GM19238 (cell line): ENCODE results near the gene TUFT1.

Source experiments
- DNase-seq: peaks from one replicate; pipeline ENCODE4 v3.0.0; 2011; ENCODE audit warnings: low spot score; ENCODE audit not compliant: insufficient read length

Gene TUFT1, protein sequence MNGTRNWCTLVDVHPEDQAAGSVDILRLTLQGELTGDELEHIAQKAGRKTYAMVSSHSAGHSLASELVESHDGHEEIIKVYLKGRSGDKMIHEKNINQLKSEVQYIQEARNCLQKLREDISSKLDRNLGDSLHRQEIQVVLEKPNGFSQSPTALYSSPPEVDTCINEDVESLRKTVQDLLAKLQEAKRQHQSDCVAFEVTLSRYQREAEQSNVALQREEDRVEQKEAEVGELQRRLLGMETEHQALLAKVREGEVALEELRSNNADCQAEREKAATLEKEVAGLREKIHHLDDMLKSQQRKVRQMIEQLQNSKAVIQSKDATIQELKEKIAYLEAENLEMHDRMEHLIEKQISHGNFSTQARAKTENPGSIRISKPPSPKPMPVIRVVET

DNA sequence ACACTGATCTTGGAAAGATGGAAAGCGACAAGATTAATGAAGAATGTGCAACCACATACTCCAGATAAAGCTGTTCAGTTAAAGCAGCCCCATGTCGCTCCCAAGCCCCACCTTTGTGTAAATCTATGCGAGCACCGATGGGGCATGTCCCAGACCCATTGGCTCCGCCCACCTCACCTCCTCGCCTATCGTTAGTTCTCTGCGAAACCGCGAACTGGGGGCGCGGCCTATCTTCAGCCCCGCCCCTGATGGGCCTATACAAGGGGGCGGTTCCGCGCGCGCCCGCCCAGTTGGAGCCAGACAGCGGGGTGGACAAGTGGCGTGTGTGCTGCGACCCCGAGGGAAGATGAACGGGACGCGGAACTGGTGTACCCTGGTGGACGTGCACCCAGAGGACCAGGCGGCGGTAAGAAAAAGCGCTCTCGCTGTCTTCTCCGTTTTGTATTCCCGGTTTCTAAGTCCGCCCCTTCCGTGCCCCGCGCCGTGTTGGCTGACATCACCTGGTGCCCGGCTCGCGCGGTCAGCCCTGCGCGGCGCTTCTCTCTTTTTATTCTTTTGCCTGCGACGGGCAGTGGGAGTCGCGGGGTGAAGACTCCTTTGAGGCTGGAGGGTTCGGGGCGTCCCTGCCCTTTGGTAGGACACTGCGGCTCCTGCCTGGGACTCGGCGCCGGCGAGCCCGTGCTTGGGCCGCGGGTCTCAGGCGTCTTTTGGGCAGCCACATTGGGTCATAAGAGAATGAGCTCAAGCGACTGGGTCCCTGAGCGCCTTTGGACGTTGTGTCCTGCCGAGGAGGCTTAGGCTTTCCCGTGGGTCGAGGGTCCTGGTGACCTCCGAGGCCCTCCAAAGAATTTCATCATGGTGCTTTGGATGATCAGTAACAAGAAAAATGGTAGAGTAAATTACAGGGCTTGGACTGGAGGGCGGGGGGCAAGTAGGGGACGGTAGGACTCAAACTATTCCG lies at the start of gene TUFT1:
Gene TUFT1 (plus strand): TSS at position 289 of the 961 bp plus-strand sequence. CDS start 58 bp downstream, at position 347.
- DNase-seq: peak; percentile 85

DNA sequence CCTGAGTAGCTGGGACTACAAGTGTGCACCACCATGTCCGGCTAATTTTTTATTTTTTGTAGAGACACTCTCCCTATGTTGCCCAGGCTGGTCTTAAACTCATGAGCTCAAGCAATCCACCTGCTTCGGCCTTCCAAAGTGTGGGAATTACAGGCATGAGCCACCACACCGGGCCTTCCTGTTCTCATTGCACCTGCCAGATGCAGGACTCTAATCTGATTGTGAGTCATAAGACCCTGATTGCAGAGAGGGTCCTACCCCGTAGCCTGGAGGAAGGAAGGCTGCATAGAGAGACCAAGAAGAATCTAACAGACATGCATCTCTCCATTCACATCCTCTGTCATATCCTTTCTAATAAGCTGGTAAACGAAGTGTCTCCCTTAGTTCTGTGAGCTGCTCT lies 48.5 kb upstream of the TUFT1 start:
- no peak for DNase-seq

DNA sequence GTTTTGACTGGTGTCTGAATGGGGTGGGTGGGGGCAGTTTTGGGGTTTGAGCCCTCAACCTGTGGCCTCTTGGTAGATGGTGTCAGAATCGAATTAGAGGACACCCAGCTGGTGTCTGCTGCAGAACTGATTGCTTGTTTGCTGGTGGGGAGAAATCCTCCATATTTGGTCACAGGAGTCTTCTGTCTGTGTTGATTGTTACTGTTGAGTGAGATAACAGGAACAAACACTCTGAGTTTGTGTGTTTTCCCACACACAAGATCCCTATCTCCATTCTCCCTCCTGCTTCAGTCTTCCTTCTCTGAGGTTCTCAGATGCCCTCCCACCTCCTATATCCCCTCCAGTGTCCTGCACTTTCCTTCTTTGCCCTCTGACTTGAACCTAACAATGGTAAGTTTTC lies 48.0 kb upstream of the TUFT1 start:
- no peak for DNase-seq

DNA sequence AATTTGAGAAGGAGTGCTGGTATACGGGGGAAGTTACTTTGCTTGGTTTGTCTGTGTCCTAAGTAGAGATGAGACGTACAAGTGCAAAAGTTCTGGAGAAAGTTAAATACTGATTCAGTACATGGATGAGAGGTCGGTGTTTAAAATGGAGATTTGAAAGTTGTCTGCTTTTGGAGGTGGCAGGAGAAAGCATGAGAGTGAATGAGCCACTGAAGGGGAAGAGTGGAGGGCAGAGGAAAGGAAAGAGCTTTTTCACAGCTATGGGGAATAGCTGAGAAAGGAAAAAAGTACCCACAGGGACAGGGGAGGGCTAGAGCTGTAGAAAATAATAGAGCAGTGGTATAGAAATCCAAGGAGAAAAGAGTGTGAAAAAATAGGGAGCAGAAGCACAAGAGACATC lies 47.1 kb upstream of the TUFT1 start:
- DNase-seq: no peak

DNA sequence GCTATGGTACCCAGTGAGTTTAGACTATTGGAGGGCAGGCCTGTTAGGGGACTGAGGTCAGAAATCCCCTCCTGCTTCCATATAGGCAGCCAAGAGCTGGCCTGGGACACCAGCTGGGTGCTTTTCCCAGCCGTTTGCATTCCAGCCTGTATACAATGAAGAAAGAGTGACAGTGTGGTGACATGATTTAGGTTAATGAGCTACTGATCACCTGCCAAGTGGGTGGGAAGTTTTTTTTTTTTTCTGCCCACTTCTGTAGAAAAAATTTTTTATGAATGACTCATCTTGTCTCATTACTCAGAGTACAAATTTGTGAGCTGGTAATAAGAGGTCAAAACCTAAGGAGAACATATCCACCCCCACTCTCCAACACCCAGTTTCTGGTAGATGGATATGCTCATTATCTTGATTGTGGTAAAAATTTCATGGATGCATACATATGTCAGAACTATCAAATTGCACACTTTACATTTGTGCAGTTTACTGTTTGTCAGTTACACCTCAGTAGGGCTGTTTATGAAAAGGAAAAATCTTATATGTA lies 45.3 kb upstream of the TUFT1 start:
- no peak for DNase-seq

DNA sequence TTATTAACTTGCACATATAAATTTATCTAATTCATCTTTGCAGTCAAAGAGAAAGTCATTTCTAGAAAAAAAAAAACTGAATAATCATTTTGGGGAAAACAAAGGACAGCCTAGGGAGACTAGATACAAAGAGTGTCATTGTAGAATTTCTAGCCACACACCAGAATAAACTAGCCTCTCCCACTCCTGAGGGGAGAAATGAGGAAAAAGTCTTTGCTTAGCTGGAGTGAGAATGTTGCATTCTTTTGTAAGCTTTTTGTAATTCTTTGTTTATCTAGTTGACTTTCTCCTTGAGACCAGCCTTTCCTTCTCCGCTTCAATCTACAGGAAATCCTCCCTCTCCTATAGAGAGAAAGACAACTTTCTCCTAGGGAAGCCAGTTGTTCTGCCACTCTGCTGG lies 44.8 kb upstream of the TUFT1 start:
- no peak for DNase-seq

DNA sequence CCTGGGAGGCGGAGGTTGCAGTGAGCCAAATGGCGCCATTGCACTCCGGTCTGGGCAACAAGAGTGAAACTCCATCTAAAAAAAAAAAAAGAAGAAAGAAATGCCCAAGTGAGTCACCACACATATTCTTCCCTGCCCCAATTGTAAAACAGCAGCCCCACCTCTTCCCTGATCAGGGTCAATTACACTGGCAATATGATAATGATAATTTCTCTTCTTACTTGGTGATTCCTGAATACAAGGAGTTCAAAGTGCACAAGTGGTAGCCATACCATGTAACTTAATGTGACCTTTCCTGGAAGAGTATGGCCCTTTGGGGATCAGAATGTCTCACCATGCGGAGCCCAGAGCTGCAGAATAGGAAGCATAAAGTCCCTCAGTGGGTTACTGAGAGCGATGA lies 40.7 kb upstream of the TUFT1 start:
- DNase-seq: no peak

DNA sequence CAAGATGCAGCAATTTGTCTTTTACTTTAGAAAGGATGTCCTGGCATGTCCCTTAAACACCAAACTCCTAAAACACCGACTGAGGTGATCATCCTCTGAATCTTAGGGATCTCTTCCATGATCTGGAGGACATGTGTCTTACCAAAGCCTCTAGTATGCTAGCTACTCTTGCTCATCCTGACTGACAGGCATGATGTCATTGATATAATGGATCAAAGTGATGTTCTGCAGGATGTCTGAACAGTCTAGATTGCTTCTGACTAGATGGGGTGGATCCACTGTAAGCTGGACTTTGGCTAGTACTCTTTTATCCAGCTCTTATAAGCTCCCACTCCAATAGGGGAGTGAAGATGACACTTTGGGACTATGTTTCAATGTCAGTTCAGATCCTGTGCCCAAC lies 40.2 kb upstream of the TUFT1 start:
- no peak for DNase-seq

DNA sequence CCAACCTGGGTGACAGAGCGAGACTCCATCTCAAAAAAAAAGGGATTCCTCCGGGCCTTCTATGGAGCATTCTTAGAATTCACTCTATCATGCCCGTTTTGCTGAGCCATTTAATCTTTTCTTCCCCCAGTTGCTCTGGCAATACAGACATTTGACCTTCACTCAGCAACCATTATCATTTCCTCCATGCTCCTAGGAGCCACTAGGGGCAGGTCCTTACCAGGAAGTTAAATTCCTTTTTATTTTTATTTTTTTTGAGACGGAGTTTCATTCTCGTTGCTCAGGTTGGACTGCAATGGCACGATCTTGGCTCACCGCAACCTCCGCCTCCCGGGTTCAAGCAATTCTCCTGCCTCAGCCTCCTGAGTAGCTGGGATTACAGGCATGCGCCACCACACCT lies 38.6 kb upstream of the TUFT1 start:
- no peak for DNase-seq

DNA sequence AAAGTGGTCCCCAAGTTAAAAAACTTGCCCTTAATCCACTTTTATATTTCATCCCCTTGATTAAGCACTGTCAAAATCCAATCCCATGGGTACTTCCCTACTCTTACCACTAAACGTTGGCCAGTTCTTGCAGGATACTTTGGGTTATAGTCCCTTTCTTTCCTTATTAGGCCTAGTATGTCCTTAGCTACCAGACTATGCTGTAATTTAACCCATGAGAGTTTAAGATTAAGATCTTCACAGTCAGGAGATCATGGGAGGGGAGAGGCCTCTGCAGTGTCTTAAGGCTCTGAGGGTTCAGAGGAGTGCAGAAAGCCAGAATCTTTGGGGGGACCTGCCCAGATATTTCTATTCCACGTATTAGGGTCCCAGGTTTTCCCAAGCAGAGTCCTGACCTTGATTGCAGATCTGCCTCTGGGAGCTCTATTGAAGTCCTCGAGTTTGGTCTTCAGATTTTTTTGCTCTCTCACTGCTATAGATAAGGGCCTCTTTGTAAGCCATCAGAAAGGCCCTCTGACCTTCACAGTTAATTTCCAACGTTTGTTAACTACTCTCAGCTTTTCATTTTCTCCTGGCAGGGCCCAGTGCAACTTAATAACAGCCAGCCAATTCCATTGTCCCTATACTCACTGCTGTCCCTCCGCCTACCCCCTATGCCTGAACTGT lies 37.9 kb upstream of the TUFT1 start:
- no peak for DNase-seq

DNA sequence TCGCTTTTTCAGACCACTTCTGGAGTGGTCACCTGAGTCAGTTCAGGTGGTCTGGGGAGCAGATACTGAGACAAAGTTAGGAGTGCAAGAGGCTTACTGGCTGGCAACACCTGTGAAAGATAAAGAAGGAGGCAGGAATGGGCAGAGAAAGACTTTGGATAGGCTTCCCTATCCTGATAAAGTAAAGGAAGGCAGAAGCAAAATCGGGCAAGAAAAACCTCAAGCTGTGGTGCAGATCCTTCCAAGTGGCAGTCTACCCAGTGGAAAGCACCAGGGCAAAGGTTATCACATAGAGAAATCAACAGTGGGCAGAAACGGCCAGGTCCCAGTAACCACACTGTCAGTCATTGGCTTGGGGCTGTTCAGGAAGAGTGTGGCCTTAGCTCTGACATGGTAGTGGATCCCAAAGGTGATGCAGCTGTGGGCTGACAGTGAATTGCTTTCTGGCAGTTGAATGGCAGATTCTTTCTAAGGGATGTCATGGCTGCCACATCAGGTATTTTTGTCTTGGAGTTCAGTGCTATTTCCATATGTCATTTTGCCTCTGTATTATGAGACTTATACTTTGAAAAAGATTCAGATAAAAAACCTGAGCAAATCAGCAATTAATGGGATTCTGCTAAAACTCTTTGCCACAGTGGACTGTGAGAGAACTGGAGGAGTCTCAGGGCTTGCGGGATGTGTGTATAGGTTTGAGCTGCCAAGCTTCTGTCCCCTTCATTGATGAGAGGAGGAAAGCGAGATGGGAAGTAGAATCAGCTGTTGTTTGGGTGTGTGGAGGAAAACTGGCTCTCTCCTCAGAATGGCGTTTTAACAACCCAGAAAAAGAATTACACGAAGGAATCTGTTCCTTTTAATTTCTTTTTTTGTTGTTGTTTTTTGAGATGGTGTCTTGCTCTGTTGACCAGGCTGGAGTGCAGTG lies 37.0 kb upstream of the TUFT1 start:
- DNase-seq: no peak

DNA sequence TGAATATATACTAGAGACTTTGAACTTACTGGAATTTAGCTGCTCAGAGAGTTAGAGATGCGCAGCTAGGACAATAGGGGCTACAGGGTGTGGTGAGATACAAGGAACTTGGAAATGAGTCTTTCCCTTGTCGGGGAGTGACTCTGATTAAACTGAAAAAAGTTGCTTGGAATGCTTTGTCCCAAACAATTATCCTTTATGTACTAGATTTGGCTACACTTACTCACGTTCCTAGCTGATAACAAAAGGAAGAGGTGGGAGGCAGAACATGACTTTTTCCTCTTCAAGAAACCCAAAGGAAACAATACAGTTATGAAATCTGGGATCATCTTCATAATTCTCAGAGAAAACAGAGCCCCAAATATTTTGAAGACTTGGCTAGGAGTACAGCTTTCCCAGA lies 35.9 kb upstream of the TUFT1 start:
- DNase-seq: no peak

DNA sequence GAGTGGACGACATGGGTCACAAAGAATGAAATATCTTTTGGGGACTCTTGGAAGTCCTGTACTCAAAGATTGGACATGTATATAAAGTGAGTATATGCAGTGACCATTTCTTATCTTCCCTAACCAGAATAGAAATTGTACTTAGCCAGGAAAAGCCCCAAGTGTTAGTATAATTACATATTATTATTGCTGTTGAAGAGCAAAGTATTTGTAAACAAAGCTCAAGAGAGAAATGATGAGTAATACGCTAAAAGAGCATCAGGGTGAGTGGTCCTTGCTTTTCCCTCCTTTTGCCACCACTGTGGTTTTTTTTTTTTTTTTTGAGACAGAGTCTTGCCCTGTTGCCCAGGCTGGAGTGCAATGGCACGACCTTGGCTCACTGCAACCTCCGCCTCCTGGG lies 35.4 kb upstream of the TUFT1 start:
- no peak for DNase-seq

DNA sequence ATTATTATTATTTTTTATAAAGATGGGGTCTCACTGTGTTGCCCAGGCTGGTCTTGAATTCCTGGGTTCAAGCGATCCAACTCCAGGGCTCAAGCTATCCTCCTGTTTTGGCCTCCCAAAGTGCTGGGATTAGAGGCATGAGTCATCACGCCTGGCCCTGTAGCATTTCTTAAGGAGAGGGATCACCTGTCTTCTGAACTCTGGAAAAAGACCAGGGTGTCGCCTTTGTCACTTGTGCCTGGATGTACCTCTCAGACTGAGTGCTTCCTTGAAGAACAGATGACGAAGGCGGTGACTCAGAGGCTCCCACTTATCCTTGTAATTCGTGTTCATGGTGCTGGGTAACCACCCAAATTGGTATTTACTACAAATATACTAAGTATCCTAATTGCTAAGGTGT lies 31.3 kb upstream of the TUFT1 start:
- no peak for DNase-seq

DNA sequence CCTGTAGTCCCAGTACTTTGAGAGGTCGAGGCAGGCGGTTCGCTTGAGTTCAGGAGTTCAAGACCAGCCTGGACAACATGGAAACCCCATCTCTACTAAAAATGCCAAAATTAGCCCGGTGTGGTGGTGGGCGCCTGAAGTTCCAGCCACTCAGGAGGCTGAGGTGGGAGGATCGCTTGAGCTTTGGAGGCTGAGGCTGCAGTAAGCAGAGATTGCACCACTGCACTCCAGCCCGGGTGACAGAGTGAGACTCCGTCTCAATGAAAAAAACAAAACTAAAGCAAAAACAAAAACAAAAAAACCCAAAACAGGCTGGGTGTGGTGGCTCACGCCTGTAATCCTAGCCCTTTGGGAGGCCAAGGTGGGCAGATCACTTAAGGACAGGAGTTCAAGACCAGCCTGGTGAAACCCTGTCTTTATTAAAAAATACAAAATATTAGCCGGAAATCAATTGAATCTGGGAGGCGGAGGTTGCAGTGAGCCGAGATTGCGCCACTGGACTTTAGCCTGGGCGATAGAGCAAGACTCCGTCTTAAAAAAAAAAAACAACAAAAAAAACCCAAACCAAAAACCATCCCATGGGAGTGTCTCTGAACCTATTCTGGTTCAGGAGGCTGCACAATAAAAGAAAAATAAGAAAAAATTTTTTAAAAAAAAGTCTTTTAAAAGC lies 30.6 kb upstream of the TUFT1 start:
- DNase-seq: no peak

DNA sequence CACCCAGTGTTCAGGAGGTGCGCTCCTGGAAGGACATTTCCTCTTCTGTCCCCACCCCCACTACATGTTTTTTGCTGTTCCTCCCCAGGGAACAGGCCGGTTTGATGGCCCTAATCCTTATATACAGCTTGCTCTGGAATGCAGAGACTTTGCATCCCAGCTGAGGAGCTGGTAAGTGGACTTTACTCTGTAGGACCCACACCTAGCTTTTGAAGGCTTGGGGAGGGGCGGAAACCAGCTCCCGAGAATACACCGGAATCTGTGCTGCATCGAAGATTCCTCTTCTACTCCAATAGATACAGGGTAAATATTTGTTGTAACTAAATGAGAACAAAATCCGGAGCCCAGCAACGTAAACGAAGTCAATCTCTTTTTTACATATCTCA lies 30.1 kb upstream of the TUFT1 start:
- DNase-seq: no peak

DNA sequence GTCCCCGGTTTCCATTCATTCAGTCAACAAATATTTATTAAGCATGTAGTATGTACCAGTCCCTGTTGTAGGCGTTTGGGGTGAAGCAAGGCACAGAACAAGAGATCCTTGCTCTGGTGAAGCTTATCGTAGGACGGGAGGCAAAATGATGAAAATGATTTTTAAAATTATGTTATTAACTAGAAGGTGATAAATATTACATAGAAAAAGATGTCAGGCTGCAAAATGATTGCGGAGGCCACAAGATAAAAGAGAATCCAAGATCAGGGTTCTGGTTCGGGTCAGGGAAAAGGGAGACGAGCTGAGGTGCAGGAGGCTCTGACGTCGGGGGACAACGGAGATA lies 29.5 kb upstream of the TUFT1 start:
- no peak for DNase-seq

DNA sequence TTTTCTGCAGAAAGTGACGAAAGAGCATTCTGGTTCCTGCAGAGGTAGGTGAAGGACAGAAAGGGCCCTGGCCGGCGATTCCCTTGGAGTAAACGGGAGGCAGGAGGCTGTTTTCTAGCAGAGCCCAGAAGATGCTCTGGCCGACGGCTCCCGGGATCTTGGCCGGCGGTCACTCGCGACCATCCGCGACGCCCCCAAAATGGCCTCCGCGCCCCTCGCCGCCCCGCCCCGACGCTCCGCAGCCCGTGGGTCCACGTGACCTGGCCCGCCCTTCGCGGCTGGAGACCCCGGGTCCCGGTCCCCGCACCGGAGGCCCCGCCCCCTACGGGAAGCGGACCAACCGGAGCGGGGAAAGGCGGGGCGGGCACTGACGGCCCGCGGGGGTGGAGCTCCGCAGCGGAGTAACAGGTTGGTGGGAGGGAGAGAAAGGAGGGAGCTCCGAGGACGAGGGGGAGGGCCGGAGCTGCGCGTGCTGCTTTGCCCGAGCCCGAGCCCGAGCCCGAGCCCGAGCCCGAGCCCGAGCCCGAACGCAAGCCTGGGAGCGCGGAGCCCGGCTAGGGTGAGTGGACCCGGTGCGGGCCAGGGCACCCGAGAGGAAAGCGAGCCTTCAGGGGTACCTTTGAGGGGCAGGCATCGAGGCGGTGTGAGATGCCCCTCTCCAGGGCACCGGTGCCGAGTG lies 29.0 kb upstream of the TUFT1 start, which contains the start of gene CGN:
Gene CGN (plus strand): TSS at position 431 of the 679 bp plus-strand sequence. CDS start 7,133 bp downstream, outside the sequence.
- peak; percentile 68 for DNase-seq

DNA sequence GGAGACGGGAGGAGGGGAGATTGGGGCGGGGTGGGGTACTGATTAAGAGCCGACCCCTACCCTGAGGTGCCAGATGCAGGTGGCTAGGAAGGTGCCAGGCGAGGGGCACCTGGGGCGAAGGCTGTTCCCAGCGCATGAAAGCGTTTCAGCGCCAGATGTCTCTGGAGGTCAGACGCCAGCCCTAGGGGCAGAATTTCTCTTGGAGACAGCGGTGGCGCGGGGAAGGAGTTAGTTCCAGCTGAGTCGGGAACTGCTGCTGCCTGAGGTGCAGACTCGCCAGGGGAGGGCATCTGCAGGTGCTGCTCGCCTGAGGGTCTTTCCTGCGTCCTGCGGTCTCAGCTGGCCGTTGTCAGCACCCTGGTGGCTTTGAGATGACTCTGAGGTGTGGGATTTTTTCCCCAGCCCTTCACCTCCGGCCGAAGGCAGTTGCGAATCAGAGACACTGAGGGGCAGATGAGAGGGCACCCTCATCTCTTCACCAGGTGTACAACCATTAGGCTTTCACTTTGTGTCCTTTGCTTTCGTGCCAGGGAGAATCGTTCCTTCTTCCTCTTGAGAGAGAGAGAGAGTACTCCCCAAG lies 28.4 kb upstream of the TUFT1 start:
- DNase-seq: no peak
